GM18526 (cell line): ENCODE measurements around the gene PEAK3.

ENCODE experiments used
- POLR2A ChIP-seq: IDR thresholded peaks from 3 replicates; pipeline ENCODE4 v1.6.1; 2011; ENCODE audit not compliant: insufficient read length; ENCODE audit errors: extremely low read depth

The PEAK3 gene

DNA sequence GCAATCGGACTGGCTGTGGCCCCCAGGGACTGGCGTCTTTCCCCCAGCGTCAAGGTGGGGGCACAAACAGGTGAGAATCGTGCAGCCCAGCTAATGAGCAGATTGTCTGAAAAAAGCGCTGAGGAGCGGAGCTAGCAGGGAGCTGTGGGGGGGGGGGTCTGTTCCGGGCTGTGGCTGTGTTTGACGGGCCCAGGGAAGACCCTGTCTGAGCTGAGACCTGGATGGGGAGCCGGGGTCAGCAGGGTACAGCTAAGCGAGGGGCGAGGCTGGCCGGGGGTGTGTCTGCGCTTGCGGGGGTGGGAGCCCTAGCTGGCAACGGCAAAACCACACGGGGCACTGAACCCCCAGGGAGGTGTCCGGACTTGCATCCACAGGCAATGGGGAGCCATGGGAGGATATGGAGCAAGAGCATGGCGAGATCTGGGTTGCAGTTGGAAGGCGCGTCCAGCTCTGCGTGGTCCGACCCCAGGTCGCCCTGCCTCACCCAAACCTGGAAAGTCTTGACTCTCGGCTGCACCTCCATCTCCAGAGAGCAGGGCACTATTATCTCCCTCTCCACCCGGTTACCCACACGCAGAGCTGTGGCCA, 21.3 kb upstream of the PEAK3 start:
- TF ChIP-seq POLR2A: no peak

DNA sequence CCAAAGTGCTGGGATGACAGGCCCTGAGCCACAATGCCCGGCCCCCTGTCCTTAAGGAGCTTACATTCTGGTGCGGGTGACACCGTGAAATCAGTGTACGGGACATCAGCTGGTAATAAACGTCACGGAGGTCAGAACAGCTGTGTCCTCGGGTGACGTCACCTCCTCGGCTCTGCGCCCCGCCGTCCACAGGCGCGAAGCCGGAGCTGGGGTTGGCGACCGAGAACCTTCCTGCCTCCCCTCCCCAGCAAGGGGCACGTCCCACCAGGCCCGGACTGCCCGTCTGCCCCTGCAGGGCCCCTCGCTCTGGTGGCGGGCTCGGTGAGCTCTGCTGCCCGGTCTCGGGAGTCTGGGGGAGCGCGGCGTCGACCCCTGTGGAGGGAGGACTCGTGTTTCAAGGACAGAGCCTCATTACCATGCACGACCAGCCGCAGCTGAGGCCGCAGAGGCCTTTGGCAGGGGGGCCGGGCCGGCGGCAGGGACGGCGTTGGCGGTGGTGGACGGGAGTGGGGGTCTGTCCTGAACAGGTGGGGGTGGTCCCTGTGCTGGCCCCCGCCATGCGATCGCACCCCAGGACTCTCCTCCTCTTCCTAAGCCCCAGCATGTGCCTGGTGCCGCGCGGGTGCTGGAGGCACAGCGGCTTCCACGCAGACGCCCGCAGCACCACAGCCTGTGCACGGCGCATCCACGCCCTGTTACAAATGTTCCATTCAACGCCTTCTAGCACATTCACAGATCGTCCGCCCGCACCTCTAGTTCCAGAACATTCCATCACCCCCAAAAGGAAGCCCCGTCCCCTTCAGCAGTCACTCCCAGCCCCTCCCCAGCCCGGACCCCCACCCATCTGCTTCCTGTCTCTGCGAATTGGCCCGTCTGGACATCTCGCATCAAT, 20.6 kb upstream of the PEAK3 start:
- no peak for TF ChIP-seq POLR2A

DNA sequence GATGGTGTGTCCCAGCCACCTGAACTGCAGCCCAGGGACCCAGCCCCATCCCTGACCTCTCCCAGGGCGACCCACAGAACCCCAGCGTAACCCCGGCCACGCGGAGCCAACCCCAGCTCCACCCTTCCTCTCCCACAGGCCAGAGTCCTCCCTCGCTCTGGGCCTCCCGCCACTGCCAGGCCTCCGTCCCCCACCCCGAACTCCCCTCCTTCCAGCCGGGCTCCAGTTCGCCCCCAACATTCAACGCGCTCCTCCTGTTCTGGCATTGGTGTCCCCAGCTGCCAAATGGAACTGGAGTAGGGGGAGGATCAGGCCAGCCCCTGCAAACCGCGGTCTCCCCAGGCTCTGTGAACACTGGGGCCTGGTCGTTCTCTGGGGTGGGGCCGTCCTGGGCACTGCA, 18.6 kb upstream of the PEAK3 start:
- no peak for TF ChIP-seq POLR2A

DNA sequence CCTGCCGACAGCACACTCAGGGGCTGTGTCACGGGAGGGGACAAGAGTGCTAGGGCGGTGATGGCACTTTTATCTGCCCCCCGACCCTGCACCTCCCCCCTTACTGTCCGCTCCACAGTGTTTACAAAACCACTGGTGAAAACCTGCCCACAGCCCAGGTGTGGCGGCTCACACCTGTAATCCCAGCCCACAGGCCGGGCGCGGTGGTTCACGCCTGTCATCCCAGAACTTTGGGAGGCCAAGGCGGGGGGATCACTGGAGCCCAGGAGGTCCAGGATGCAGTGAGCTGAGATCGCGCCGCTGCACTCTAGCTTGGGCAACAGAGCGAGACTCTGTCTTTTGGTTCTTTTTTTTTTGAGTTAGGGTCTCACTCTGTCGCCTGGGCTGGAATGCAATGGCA, 14.2 kb upstream of the PEAK3 start:
- no peak for TF ChIP-seq POLR2A

DNA sequence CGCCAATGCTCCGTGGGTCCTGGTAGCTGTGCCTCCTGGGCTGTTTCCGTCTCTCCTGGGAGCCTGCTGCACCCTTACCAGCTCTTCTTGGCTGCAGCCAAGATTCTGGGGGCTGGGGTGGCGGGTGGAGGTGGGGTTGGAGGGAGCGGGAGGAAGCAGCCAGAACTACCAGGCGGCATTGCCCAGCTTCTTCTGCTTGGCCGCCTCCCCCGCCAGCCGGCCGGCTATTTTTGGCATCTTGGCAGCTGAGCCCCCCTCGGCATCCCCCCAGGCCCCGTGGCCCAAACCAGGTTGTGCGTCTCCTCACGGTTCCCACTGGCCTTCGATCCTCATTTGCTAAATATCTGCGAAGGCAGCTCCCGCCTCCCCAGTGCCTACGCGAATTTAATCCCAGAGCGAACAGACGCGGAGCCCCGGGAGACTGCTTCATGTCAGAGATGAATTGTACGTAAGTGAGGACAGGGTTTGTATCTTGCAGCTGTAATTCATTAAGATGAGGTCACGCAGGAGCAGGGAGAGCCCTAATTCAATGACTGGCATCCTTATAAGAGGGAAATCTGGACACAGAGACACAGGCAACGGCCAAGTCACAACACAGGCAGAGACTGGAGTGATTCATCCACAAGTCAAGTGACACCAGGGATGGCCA, 12.8 kb upstream of the PEAK3 start:
- no peak for TF ChIP-seq POLR2A

- TF ChIP-seq POLR2A: no peak
Observed at GRCh38 chr19:2291185-2291751, 9.3 kb upstream of the PEAK3 start.

DNA sequence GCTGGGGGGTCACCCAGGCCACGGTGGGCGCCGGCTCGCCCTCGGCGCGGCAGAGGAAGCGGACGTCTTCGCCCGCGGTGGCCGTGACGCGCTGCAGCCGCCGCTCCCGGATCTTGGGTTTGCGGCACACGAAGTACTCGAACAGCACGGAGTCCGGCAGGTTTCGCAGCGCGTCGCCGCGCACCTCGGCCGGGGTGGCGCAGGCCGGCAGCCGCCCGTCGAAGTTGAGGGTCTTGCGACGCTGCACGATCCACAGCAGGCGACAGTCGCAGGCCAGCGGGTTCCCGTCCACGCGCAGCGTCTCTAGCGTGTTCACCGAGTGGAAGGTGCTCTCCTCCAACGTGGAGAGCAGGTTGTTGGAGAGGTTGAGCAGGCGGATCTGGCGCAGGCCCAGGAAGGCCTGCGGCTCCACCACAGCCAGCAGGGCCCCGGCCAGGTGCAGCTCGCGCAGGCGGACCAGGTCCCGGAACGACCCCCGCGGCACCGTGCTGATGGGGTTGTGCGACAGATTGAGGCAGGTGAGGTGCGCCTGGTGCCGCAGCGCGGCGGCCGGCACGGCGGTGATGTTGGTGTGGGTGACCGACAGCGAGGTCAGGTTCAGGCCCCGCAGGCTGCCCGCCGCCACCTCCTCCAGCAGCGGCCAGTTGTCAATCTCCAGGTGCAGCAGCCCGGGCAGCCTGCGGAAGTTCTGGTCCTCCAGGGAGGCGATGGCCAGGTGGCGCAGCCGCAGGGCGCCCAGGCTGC, 8.6 kb upstream of the PEAK3 start:
- TF ChIP-seq POLR2A: no peak

GRCh38 chr19:2289714-2290435, 7.9 kb upstream of the PEAK3 start:
- no peak for TF ChIP-seq POLR2A

- no peak for TF ChIP-seq POLR2A
Observed at GRCh38 chr19:2288818-2289713, 7.1 kb upstream of the PEAK3 start.

DNA sequence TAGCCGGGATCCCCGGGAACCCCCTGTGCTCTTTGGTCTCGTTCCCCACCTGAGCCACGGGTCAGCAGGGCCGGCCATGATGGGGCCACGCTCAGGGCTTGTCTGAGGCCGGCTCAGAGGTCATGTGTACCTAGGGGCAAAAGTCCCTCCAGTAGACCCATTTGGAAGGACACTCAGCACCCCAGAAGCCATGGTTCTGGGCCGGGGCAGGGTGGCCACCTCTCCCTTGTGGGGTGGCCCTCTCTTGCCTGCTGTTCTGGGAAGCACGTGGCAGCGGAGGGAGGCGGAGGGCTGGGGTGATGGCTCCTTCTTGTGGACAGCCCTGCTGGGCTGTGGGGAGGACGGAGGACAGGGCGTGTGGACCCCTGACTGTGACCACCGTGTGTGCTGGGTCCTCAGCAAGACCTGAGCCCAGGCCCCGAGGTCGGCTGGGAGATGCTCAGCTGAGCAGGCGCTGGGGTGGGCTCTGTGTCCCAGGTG, 6.4 kb upstream of the PEAK3 start:
- TF ChIP-seq POLR2A: no peak

GRCh38 chr19:2287585-2288337, 5.8 kb upstream of the PEAK3 start:
- no peak for TF ChIP-seq POLR2A

DNA sequence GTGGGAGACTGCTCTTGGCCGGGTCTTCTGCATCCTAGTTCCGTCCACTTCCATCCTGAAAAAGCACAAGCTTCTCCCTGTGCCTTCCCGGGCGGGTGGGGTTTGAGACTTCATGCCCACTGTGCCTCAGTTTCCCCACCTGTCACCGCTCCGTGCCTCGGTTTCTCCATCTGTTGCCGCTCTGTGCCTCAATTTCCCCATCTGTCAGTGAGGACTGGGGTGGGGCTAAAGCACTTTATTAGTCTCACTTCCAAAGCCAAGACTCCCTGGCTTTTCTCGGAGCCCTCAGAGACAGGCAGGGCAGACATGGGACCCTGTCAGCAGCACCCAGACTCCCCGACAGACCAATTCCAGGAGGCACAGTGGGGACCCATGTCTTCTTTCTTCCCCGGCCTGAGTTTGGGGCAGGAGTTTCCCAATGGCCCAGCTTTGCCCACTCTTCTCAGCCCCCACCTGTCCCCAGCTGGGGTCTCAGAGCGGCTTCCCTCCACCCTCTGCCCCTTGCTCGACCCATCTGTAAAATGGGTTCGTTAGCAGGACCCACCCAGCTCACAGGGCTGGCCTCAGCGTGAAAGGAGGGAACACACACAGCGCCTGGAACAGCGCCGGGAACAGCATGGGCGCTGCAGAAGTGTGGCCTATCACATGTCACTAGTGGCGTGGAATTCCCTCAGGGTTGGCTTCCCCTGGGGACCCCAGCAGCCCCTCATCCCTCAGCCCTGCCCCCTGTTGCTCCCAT, 4.6 kb upstream of the PEAK3 start:
- TF ChIP-seq POLR2A: no peak

GRCh38 chr19:2283835-2284507, 2.0 kb upstream of the PEAK3 start:
- no peak for TF ChIP-seq POLR2A
